HG02610 (cell line): ENCODE measurements around the gene CHRNB1.

Experiments
- ATAC-seq: cut with Tn5 transposase; IDR thresholded peaks from one replicate; pipeline ENCODE4 v1.9.1; 2021; ENCODE audit warnings: mild to moderate bottlenecking, moderate library complexity; ENCODE audit not compliant: unreplicated experiment

CHRNB1 gene

DNA sequence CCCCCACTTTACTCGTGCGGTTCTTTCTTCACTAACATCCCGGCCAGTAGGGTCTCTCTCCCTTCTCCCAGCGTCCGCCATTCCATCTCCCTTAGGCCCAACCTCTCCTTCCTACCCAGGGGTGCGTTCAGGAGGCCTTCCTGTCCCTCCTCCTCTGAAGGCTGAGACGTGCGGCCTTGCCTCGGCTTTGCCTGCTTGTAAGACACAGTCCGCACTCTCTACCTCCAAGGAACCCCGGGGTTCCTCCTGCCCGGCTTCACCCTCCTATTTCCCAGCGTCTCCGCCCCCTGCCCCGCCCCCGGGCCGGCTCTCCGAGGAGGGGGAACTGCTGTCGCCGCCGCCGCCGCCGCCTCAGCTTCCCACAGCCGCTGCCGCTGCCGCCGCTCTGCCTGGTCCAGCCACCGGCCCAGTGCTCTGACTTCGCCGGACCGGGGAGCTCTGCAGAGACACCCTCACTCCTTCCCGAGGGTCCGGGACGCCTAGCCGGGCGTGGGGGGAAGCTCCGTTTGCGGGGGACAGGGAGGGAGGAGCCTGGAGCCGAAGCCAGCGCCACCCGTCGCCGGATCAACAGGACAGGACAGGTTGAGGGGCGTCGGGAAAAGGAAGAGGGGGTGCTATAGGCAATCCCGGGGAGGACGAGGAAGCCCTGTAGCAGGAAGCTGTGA, 6.8 kb upstream of the CHRNB1 start:
- ATAC-seq, result no peak

DNA sequence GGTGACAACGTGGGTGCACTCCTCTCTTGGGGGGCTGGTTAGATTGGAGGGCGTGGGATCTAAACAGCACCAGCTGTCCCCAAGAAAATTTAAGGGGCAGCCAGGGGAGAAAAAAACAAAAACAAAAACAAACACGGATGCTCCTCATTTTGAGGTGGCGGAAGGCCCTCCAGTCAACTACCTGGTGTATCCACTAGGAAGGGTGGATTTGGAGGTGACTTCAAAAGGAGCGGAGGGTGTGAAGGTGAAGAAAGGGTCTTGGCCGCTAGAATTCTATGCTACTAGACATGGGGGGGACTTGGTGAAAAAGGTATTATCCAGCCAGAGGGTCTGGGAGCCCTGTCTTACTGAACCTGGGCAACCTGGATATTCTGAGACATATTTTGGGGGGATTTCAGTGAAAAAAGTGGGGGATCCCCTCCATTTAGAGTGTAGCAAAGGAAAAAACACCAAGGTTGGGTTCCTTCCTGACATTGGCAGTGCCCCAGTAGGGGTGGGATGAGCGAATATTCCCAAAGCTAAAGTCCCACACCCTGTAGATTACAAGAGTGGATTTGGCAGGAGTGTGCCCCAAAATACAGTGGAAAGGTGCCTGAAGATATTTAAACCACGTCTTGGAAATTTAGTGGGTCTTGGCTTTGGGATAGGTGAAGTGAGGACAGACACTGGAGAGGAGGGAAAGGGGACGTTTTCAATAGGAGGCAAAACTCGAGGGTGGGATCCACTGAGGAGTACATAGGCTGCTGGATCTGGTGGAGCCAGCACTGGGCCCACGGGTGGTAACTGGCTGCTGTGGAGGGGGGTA, 6.0 kb upstream of the CHRNB1 start:
- ATAC-seq, result no peak

DNA sequence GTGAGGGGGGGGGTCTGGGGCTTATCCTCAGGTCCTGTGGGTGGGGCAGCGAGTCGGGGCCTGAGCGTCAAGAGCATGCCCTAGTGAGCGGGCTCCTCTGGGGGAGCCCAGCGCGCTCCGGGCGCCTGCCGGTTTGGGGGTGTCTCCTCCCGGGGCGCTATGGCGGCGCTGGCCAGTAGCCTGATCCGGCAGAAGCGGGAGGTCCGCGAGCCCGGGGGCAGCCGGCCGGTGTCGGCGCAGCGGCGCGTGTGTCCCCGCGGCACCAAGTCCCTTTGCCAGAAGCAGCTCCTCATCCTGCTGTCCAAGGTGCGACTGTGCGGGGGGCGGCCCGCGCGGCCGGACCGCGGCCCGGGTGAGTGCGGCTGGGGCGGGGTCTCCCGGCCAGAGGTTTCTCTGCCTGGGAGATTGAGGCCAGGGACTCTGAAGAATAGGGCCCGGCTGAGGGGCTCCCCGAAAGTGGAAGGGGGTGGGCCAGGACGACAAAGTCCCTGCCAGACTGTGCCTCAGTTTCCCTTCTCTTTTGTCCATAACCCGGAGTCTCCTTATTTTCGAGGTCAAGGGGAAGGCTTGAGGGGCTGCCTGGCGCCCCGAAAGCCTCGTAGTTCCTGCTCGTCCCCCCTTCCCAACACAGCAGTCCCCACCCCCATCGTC, 5.3 kb upstream of the CHRNB1 start, which contains the start of gene FGF11:
TSS of gene FGF11 (plus strand) at position 51 of the 651 bp plus-strand sequence. CDS start at position 160, 109 bp downstream.
- ATAC-seq, result no peak

DNA sequence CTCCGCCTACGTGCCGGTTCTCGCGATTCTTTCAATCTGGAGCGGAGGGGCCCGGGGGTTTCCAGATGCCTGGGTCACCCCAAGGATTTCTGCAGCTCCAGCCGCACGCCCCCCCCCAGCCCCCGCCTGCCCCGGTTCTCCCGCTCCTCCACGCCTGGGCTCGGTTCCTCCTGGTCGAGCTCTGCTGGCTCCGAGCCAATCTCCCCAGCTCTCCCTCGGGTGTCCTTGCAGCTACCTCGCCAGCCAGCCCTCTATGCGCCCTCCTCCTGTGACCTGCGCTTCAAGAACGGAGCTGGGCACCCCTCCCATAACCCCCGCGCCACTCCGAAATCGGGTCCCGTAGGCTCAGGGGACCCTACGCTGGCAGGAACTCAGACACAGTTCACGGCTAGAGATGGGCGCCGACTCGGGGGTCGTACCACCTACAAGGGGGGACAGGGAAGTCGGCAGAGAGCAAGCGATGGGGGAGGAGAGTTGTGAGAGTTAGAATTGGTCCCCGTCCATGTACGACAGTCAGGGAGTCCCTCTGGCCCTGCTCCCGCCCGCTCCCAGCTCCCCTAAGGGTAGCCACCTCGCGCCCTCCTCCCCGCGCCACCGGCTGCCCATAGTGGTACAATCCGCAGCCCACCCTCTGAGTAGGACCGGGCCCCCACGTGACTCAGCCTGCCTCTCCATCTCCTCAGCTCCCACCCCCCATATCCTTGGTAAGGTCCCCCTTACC, 4.6 kb upstream of the CHRNB1 start:
- ATAC-seq, result no peak

DNA sequence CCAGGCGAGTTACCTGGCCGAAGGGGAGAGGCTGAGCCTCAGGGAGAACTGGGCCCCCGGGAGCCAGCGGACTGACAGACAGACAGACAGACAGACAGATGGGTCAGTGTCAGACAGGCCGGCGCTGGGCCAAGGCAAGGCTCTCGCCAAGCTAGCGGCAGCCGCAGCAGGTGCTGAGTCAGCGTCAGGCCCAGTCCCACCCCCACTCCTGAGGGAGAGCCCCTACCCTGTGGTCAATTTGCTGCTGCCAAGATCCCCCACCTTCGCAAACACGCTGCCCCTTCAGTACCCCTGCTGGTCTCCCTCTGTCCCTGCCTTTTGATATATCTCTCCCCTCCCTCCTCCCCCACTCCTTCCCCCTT, 4.0 kb upstream of the CHRNB1 start:
- ATAC-seq, result no peak

DNA sequence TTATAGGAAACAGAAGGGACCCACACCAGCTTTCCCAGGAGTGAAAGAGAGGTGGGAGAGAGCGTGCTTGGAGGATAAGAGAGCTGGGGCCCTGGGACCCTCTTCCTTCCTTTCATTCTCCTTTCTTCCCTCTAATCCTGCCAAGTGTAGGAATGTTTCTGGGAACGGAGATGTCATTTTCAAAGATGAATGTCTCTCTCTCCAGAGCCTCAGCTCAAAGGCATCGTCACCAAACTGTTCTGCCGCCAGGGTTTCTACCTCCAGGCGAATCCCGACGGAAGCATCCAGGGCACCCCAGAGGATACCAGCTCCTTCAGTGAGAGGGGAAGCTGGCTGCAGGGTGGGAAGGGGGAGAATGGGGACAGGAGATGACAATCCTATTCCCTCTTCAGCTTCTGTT, 3.6 kb upstream of the CHRNB1 start:
- no peak for ATAC-seq

DNA sequence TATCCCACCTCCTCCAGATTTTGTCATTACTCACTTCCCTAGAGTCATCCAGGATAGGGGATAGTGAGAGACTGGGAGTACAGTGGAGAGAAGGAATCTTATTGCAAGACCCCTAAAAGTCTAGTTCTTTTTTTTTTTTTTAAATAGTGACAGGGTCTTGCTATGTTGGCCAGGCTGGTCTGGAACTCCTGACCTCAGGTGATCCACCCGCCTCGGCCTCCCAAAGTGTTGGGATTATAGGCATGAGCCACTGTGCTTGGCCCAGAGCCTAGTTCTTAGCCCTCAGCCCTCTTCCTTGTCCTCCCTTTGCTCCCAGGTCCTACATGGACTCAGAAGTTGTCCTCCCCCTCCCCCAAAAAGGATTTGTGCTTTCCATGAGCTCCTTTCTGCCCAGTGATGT, 2.7 kb upstream of the CHRNB1 start:
- ATAC-seq, result no peak

DNA sequence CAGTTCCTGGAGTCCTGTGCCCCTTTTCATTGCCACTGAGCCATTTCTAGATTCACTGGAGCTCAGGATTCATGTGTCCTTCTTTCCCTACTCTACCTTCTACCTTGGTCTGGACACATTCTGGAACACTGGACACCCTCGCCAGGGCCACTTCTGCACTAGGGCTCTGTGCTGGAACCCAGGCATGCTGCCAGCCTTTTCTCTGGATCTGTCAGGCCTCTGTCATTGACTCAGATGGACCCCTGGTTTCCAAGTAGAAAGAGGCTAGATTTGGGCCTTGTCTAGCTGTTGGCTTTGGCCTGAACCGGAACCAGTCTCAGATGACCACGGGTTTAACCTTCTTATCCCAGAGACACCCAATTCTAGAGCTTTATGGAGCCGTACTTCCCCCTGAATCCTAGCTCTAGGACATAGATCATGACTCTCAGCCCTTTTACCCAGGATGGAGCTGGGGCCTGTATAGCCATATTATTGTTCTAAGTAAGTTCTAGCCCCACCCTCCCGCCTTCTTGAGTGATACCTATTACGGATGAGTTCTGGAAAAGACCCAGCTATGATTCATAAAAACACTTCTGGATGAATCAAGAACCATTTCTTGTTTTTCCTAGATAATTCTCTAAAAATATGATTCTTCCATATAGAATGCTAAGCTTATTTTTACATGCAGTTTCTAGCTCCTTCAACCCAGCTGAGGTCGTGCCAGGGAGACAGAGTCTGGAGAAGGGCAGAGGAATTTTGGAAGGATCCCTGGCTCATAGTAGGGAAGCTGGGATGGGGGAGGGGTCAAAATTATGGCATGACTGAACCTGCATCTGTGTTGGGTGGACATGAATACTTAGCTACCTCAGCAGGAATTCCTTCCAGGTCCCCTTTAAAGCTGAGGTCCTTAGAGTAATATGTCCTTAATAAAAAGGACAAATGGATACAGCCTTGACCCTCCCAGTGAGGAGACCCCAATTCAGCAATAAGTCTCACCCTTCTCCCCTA, 1.1 kb upstream of the CHRNB1 start:
- no peak for ATAC-seq

DNA sequence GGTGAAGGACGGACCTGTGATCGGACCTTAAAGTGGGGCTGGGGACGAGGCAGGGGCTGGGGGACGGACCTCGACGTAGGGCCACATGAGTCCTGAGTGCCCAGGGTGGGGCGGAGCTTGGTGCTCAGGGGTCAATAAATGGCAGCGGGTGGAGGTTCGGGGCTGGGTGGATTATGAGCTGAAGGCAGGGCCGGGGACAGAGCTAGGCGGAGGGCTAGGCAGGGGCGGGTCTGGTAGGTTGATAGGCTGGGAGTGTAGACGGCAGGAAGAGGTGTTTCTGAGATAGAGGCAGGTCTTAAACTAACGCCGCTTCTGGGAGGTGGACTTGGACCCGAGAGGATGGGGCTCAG, 733 bp downstream of the CHRNB1 start:
- ATAC-seq, result no peak

DNA sequence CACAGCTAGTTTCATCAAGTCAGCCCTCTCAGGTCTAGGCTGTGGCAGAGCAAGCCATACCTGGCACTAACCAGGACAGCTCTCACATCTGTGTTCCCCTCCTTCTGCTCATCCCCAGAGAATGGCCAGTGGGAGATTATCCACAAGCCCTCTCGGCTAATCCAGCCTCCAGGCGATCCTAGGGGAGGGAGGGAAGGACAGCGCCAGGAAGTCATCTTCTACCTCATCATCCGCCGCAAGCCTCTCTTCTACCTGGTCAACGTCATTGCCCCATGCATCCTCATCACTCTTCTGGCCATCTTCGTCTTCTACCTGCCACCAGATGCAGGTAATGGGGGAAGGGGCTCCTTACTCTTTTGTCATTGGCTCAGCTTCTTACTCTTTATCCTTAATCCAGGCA, 3.6 kb downstream of the CHRNB1 start:
- ATAC-seq, result no peak

DNA sequence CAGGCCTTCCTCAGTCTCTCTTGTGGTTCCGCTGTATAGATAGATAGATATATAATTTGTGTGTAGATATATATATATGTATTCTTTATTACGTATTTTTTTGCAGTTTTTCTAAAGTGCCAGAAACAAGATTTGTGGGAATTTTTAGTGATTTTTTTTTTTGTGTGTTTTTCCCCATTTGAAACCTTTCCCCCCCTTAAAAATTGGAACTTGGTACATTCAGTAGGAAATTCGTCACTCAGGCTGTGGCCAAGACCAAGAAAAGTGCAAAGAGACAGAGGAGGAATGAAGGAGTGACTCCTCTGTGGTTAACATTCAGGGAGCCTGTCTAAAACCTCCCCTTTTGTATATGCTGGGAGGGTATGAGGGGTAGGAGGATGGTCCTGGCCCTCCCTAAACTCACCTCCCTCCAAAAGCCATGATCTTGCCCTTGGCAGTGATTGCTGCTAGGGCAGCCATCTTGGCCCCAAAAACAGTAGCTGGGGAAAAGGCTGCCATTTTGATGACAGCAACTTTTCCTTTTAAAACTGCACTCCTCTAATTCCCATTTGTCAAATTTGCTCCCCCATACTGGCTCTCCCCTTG, 15.2 kb downstream of the CHRNB1 start:
- no peak for ATAC-seq

DNA sequence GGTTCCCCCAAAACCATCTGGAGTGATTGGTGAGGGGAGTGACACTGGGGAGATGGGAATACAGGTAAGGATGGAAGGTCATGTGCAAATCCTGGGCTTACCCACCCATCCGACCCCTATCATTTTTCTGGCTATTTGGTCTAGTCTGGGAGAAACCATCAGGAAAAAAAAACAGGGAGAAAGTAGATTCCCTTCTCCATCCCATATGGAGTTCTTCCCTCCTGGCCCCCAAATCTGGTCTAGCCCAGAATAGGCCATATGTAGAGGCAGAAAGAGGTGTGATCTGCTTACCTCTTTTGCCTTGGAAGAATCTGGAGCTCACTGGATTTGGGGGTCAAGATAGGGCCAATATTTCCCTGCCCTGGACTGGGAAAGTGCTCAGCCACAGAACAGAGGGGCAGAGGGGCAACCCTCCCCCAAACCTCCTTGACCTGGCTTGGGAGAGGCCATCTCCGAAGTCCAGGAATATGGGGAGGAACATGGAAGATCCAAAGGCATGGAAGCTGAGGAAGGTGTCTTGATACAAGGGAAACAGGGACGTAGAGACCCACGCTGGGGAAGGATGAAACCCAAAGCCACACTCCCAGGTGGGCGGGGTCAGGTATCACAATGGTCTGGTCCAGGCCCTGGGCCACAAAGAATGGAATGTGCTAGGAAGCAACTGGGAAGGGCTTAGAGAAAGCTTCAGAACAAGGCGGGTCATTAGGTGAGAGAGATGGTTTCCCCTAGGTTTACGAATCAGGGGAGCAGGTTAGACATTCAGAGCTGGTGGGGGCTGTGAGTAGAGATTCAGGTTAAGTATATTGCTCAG, 16.2 kb downstream of the CHRNB1 start:
- no peak for ATAC-seq

DNA sequence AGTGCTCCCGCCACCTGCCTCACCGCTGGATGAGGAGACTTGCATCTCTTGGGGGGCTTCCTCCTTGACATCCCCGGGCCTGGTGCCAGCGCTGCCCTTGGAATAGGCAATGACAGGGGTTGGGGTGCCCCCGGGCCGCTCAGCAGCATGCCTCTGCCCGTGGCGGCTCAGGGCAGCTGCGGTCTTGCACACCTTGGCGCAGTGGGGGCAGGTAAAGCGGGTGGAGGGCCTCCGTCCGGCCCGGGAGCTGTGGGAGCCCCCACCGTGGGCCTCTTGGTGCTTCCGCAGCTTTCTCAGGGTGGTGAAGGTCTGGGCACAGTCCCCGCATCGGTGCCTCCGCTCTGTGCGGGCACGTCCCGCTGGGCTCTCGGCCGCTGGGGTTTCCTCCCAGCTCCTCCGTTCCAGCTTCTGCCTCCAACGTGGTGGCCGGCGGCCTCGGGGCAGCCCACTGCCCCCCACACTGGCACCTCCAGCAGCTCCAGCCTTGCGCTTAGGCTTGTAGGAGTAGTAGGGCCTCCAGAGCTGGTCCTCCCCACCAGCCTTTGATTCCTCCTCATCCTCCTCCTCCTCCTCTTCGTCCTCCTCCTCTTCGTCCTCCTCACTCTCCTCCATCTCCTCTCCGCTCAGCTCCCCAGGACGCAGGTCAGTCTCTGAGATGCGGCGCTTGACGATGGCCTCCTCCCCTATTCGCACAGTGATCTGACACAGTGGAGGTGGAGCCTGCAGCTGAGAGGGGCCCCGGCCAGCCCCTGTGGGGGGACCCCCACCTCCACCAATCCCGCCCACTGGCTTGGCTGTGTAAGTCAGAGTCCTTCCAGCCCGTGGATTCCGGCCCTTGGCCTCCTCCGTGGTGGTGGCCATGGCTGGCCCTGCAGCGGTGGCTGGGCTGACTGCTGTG, 17.9 kb downstream of the CHRNB1 start:
- ATAC-seq, result no peak

DNA sequence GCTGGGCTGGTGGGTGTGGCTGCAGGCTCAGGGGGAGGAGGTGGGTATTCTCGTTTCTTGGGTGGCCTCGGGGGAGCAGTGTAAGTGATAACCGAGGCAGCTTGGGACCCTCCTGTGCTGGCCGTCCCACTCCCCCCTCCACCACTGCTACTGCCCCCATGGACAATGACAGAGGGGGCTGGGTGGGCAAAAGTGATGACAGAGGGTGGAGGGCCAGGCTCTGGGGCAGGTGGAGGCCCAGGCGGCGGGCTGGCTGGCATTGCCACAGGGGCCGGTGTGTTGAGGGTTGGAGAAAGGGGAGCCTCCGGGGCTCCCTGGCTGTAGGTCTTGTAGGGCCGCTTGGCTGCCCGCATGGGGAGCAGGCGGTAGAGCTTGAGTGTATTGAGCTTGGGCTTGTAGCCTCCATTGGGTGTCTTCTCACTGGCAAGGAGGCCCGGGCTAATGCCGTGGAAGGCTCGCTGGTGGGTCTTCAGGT, 18.5 kb downstream of the CHRNB1 start:
- ATAC-seq, result no peak

DNA sequence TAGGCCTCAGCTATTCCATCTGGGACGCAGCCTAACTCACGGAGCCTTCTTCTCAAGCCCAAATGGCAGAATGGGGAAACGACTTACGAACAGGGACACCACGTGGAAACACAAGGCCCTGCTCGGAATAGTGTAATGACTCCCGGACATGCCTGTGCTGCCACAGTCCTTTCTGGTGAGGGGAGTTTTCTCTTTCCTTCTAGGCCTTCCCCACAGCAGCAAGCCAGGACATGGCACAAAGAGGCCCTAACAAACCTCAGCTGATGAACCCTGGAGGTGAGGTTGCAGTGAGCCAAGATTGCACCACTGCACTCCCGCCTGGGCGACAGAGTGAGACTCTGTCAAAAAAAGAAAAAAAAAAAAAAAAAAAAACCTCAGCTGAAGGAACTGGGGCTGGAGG, 19.2 kb downstream of the CHRNB1 start:
- ATAC-seq, result no peak

DNA sequence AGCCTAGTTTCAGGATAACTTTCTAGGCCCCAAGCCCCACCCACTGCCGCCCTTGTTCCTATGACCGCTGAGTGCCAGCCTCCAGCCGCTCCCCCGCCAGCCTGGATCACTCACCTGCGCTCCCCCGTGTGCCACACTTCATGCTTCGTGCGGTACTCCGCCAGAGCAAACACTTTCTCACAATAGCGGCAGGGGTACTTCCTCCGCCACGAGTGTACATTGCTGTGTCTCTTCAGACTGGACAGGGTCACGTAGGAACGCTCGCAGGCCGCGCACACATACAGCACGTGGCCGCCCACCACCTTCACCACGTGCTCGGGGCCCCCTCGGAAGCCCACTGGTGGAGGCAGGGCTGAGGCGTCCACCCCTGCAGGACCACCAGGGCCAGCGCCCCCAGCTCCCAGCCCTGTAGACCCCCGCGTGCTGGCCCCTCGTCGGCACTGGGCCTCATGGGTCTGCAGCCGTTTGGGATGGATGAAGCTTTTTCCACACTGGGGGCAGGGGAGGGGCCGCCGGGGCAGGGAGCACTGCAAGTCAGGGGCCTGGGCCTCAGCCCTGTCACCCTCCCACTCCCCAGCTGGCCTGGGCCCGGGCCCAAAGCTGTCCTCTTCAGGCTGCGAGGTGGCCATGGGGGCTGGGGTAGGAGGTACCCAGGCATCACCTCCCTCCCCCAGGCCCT, 20.9 kb downstream of the CHRNB1 start:
- no peak for ATAC-seq

DNA sequence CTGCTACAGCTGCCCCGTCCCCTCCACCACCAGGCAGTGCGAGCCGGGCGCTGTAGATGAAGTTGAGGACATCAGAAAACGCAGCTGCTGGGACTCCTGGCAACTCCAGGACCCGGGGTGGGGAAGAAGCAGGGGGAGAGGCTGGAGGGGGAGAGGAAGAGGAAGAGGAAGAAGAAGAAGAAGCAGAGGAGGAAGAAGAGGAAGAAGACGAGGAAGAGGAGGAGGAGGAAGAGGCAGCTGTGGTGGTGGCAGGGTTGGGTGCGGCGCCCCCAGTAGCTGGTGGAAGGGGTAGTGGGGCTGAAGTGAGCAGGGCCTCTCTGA, 21.4 kb downstream of the CHRNB1 start:
- ATAC-seq, result no peak
